HG03457 (cell line): Measurements from ENCODE around the gene DDI2.

ENCODE experiments used
- ATAC-seq: cut with Tn5 transposase; IDR thresholded peaks from one replicate; pipeline ENCODE4 v1.9.1; 2021; ENCODE audit warnings: moderate number of reproducible peaks; ENCODE audit not compliant: unreplicated experiment

DDI2 gene

DNA sequence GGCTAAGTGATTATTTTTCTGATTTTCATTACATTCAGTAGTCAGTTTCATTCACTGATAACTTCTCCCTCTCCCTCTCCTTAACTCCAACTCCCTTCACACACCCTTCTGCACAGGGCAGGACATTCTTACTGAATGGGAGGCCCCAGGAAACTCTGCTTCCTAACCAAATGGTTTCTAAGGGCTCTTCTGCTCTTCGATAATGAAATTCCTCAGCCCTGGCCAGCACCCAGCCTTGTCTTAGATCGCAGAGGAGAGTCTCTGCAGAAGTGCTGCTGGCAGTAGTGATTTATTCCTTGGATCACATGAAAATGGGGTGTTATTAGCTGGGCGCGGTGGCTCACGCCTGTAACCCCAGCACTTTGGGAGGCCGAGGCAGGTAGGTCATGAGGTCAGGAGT is 83.2 kb downstream of the DDI2 start:
- ATAC-seq, result no peak

GRCh38 chr1:15701784-15702183 is 84.5 kb downstream of the DDI2 start:
- no peak for ATAC-seq

DNA sequence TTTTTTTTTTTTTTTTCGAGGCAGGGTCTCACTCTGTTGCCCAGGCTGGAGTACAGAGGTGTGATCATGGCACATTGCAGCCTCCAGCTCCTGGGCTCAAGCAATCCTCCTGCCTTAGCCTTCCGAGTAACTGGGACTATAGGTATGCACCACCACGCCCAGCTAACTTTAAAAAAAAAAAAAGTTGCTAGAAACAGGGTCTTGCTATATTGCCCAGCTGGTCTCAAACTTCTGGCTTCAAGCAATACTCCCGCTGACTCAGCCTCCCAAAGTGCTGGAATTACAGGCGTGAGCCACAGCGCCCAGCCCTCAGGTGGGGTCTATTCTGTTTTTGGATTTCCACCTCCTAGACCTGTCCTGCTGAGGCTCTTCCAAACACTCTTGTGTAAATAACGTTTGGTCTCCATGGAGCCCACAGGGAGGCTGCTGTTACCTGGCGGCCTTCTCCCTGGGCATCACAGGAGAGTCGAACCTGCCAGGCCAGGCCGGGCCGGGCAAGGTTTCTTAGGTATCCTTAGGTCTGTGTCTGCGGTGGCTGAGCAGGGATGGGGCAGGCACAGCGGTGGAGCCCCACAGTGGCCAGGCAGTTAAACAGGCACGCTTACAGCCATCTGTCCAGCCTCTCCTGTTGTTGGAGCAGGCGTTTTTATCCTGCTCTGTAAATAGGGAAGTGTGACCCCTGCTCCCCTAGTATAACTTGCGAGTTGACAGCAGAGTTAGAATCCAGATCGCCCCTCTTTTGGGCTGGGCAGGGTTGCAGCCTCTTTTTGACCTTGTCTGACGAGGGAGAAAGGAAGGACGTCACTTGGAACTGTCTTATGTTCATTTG is 85.7 kb downstream of the DDI2 start:
- no peak for ATAC-seq

GRCh38 chr1:15703562-15703961 is 86.3 kb downstream of the DDI2 start:
- ATAC-seq, result no peak

DNA sequence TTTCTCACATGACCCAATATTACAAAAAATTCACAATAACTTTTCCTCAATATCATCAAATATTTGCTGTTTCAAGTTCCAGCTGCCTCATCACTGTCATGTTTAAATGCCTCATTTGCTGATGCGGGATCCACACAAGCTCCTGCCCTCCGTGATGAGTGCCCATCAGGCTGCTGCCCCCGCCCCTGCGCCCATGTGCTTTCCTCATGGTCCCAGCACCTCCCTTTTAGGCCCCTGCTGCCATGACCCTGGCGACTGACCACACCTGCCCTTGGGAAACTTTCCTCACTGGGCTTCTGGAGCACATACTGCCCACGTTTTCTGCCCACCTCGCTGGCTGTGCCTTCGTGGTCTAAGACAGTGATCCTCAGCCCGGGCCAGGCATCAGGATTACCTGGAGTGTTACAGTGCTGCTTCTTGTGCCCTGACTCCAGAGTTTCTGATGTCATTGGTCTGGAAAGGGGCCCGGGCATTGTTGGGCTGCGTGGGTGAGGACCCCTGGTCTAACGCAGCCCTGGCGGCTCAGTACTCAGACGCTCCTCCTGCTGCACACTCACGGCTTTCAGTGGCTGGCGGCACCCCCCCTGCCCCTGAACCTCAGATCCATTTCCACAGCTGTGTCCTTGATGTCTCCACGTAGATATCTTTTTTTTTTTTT is 87.4 kb downstream of the DDI2 start:
- no peak for ATAC-seq

GRCh38 chr1:15705184-15705566 is 87.9 kb downstream of the DDI2 start:
- no peak for ATAC-seq

DNA sequence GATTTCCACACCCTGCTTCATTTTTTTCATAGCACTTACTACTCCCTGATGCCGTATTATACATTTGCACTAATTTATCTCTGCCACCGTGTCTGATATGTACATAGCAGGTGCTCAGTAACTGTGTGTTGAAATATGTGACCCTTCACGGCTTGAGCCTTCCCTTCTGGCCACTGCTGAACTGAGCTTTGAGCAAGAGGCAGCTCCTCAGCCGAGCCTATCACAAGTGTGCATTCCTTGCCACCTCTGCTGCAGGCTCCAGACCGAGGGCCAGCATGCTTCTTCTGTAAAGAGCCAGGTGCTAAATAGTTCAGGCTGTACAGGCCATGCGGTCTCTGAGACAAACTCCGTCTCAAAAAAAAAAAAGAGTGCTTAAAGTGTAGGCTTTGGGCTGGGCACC is 89.5 kb downstream of the DDI2 start:
- no peak for ATAC-seq

DNA sequence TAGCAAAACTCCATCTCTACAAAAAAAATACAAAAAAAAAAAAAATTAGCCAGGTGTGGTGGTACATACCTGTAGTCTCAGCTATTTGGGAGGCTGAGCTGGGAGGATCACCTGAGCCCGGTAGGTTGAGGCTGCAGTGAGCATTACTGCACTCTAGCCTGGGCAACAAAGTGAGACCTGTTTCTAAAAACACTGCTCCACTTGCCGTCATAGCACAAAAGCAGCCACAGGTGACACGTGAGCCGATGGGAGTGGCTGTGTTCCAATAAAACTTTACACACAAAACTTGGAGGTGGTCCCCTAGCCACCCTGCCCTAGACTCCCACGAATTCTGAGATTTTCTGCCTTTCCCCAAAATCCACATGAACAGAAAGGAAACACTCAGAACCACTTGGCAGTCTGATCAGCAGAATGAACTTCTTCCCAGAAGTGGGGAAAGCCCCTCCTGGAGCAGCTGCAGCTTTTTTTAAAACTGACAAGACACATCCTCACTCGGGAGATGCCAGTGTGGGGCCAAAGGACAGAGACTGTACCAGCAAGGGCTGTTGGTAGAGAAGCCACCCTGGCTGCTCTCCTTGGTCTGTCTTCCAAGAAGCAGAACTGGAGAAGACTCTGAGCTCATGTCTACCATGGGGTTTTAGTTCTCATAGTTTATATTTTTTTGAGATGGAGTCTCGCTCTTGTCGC is 90.1 kb downstream of the DDI2 start:
- no peak for ATAC-seq

DNA sequence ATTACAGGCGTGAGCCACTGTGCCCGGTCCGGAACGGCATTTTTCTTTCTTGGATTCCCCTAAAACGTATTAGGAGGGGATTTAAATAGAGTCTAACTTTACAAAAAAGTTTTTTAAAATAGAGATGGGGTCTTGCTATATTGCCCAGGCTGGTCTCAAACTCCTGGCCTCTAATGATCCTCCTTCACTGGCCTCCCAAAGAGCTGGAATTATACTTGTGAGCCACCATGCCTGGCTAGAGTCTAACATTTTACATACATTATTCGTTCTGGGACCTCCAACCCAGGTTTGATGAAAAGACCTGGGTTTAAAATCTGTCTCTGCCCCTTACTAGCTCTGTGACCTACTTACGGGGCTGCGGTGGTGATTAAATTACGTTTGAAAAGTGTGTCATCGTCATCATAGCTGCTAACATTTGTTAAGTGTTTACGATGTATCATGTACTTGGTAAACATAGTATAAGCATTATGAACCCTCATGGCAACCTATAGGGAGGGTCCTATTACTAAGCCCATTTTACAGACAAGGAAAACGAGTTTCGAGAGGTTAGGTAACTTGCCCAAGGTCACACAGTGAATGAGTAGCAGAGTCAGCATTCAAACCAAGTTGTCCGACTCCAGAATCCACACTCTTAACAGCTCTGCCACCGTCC is 91.4 kb downstream of the DDI2 start:
- ATAC-seq, result no peak

GRCh38 chr1:15709226-15709625 is 92.0 kb downstream of the DDI2 start:
- no peak for ATAC-seq

- no peak for ATAC-seq
Measured at GRCh38 chr1:15712168-15712567, 94.9 kb downstream of the DDI2 start.

DNA sequence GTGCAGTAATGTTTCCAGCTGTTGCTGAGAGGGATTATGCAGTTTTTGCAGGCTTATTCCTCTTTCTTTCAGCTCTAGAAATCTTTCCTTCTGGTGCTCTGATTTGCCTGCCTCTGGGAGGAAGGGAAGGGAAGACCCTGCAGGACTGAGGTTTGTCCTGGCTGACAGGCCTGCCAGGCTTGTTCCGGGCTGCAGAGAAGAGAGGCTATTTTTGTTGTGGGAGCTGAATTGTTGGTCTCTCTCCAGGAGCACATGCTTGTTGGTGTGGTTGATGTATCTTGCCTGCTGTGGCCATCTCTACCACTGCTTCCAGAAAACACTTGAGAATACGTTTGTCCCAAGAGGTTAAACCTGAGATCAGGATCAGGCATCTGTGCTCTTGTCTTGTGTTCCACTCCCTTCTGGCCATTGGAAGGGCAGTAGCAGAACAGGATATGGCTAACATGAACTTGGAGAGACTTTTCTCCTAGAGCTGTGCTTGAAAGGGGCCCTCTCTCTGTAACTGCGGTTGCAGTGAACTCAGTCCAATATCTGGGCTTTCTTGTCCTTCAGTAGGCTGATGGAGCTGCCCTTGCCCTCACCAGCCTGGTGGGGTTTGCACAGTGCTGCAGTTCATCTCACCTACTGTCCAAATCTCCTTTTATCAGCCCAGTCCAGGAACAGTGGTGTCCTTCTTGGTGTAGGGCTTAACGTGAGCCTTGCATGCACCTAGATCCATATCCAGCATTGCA is 97.3 kb downstream of the DDI2 start:
- no peak for ATAC-seq

GRCh38 chr1:15717418-15718125 is 100.3 kb downstream of the DDI2 start:
- ATAC-seq, result no peak

DNA sequence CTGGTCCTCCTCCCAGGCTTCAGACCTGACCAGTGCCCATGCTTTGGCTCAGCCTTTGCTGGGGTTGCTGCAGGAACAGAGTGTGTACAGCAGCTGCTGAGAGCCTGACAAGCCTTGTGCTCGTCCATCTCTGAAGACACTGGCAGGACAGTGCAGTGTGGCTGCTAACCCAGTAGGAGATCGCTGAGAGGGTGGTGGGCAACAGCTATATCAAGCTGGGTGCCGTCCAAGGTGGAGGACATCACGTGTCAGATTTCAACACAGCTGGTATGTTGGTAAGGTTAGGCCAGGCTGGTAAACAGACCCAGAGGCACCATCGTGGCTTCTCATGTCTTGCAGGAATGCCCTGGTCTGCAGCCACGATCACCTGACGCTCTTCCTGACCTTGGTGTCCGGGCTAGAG is 100.9 kb downstream of the DDI2 start:
- ATAC-seq, result no peak
